GM19395 (cell line): Measurements from ENCODE around the gene EMSY.
"Not testable (repeated sequence)": the region's sequence is repeated elsewhere in the genome, so short reads cannot be mapped to it uniquely, and the experiment has no call there.

Experiments
- ATAC-seq: cut with Tn5 transposase; IDR thresholded peaks from one replicate; pipeline ENCODE4 v1.9.1; 2021; ENCODE audit warnings: mild to moderate bottlenecking, moderate library complexity; ENCODE audit not compliant: unreplicated experiment

Gene EMSY, protein sequence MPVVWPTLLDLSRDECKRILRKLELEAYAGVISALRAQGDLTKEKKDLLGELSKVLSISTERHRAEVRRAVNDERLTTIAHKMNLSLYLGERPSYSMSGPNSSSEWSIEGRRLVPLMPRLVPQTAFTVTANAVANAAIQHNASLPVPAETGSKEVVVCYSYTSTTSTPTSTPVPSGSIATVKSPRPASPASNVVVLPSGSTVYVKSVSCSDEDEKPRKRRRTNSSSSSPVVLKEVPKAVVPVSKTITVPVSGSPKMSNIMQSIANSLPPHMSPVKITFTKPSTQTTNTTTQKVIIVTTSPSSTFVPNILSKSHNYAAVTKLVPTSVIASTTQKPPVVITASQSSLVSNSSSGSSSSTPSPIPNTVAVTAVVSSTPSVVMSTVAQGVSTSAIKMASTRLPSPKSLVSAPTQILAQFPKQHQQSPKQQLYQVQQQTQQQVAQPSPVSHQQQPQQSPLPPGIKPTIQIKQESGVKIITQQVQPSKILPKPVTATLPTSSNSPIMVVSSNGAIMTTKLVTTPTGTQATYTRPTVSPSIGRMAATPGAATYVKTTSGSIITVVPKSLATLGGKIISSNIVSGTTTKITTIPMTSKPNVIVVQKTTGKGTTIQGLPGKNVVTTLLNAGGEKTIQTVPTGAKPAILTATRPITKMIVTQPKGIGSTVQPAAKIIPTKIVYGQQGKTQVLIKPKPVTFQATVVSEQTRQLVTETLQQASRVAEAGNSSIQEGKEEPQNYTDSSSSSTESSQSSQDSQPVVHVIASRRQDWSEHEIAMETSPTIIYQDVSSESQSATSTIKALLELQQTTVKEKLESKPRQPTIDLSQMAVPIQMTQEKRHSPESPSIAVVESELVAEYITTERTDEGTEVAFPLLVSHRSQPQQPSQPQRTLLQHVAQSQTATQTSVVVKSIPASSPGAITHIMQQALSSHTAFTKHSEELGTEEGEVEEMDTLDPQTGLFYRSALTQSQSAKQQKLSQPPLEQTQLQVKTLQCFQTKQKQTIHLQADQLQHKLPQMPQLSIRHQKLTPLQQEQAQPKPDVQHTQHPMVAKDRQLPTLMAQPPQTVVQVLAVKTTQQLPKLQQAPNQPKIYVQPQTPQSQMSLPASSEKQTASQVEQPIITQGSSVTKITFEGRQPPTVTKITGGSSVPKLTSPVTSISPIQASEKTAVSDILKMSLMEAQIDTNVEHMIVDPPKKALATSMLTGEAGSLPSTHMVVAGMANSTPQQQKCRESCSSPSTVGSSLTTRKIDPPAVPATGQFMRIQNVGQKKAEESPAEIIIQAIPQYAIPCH (N-terminal part only)

GRCh38 chr11:76444384-76445120, at the start of gene EMSY:
Gene EMSY, plus strand, starts transcription at chr11:76445018. Its CDS starts 1,921 bp downstream, at chr11:76446939.
- ATAC-seq, result peak; percentile 96

- ATAC-seq, result no peak
These were observed 49.5 kb upstream of the EMSY start for GRCh38 chr11:76395296-76395695.

- peak; percentile 57 for ATAC-seq
These were observed 47.4 kb upstream of the EMSY start for GRCh38 chr11:76397383-76397782.

GRCh38 chr11:76400967-76401366, 43.9 kb upstream of the EMSY start:
- ATAC-seq, result no peak

DNA sequence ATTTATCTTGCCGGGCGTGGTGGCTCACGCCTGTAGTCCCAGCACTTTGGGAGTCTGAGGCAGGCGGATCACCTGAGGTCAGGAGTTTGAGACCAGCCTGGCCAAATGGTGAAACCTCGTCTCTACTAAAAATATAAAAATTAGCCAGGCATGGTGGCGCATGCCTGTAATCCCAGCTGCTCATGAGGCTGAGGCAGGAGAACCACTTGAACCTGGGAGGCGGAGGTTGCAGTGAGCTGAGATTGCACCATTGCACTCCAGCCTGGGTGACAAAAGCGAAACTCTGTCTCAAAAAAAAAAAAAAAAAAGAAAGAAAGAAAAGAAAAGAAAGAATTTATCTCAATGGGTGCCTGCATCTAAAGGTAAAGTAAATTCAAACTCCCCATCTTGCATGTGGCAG, 43.3 kb upstream of the EMSY start:
- not testable (repeated sequence) for ATAC-seq

- no peak for ATAC-seq
These were observed 38.5 kb upstream of the EMSY start for GRCh38 chr11:76406359-76406758.

GRCh38 chr11:76408171-76408965, 36.5 kb upstream of the EMSY start:
- ATAC-seq, result no peak

- no peak for ATAC-seq
These were observed 33.9 kb upstream of the EMSY start for GRCh38 chr11:76410851-76411357.

DNA sequence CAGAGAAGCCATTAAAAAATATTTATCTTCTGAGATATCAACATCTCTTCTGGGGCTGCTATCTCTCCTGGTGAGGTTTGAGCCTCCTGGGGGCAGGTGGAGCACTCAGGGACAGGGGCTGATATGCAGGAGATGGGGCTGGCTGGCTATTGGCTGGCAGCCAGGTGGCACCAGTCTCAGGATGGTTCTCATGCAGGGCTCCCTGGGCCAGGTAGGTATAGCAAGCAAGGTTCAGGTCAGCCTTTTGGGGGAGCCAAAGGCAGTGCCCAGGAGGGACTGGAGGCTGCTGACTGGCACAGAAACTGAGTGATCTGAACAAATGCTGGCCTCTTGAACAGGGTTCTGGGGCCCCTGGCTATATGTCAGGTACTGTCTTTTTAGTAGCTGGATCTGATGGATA, 29.7 kb upstream of the EMSY start:
- no peak for ATAC-seq

DNA sequence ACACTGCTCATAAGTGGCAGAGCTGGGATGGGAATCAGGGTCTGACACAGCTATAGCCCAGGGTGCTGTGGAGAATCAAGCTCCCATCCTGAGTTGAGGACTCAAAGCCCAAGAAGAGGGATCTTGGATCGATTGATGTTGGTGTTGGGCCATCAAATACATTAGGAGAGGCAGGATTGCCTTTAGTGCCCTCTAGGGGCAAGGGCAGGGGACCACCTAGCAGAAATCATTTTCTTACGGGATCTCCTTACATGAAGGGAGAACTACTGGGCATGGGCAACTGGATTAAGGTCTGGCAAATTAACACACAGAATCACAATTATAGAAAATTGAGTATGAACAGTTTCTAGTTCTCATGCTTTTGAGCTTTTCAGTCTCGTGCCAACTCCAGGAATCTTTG, 24.9 kb upstream of the EMSY start:
- ATAC-seq, result no peak

DNA sequence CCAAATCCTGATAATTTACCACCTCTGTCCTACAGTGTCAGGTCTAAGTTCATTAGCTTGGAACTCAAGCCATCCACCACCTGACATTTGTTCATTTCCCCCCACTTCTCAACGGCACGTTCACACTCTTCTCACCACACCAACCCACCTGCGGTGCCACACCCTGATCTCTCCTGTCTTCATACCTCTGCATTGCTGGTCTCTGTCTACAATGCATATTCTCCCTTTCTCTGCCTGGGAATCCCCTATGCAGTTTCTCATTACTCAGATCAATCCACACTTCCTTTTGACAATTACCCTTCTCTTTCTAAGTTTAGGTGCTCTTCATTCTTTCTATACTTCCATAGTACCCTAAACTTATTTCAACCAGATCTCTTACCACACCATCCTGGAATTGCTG, 20.4 kb upstream of the EMSY start:
- peak; percentile 65 for ATAC-seq

- peak; percentile 32 for ATAC-seq
These were observed 19.9 kb upstream of the EMSY start for GRCh38 chr11:76424891-76425290.

DNA sequence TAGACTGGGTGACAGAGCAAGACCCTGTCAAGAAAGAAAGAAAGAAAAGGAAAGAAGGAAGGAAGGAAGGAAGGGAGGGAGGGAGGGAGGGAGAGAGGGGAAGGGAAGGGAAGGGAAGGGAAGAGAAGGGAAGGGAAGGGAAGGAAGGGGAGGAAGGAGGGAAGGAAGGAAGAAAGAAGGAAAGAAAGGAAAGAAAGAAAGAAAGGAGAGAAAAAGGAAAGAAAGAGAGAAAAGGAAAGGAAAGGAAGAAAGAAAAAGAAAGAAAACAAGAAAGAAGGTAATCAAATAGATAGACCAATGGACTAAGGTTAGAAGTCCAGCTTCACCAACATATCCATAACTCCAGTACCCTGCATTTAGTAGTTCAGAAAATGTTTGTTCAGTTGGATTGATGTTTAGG, 18.2 kb upstream of the EMSY start:
- ATAC-seq, result no peak

DNA sequence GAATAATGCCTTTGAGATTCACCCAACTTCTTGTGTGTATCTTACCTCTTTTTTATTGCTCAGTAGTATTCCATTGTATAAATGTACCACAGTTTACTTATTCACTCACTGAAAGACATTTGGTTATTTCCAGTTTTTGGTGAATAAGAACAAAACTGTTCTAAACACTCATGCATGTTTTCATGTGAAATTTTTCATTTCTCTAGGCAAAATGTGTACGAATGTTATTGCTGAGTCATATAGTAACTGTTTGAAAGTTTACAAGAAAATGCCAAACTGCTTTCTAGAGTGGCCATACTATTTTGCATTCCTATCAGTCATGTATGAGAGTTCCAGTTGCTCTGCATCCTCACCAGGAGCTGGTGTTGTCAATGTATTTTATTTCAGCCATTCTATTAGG, 8.8 kb upstream of the EMSY start:
- no peak for ATAC-seq

DNA sequence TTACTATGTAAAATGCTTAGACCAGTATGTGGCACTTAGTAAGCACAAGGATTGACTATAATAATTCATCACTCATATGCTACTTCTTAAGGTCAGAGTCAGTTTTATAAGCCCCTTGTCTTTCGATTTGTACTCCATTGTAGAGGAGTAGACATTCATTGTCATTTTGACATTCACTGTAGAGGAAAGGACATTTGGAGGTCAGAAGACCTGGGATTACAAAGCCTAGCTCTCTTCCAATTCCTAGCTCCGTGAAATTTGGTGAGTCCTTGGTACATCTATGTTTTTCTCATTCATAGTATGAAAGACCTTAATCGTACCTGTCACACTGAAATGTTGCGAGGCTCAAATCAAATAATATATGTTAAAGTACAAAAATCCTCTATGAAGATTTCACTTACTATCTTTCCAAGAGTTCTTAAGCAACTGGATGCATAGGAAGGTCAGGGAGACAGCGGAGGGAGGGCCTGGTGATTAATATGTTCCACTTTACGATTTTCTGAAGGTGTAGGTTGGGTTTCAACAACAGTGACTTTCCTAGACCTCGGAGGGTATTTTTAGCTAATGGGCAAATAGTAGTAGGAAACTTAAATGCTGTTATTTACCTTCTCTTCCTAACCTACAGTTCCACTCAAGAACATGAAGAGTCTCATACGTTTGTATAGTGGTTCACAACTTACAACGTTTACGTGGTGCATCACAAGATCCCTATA, 1.4 kb upstream of the EMSY start:
- ATAC-seq, result no peak

GRCh38 chr11:76444065-76444383, 794 bp upstream of the EMSY start:
- no peak for ATAC-seq

- peak; percentile 26 for ATAC-seq
These were observed 585 bp downstream of the EMSY start for GRCh38 chr11:76445121-76446084.

GRCh38 chr11:76448506-76448905, 3.7 kb downstream of the EMSY start:
- no peak for ATAC-seq
